Measurements from ENCODE around the gene GSTM5.
"Not testable (repeated sequence)": the region's sequence is repeated elsewhere in the genome, so short reads cannot be mapped to it uniquely, and the experiment has no call there.

The GSTM5 gene

DNA sequence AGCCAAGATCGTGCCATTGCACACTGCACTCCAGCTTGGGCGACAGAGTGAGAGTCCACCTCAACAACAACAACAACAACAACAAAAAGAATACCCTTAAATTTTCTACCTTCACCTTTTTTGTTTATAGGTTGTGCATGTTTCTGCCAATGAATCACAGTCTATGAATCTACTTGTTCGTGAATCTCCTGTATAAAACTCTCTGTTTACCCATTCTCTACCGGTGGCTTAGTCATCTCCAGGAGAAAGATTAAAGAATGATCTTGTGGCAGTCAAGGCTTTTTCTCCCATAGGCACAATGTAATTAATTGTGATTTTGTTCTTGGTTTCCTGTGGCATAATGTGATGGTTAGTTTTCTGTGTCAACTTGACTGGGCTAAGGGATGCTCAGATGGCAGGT, 14.2 kb upstream of the GSTM5 start:
- not testable (repeated sequence) for DNase-seq

DNA sequence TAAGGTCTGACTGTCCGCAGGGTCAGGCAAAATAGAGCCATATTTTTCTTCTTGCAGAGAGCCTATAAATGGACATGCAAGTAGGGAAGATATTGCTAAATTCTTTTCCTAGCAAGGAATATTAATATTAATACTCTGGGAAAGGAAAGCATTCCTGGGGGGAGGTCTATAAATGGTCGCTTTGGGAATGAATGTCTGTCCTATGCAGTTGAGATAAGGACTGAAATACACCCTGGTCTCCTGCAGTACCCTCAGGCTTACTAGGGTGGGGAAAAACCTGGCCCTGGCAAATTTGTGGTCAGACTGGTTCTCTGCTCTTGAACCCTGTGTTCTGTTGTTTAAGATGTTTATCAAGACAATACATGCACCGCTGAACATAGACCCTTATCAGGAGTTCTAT, 9.1 kb upstream of the GSTM5 start:
- DNase-seq = not testable (repeated sequence)

DNA sequence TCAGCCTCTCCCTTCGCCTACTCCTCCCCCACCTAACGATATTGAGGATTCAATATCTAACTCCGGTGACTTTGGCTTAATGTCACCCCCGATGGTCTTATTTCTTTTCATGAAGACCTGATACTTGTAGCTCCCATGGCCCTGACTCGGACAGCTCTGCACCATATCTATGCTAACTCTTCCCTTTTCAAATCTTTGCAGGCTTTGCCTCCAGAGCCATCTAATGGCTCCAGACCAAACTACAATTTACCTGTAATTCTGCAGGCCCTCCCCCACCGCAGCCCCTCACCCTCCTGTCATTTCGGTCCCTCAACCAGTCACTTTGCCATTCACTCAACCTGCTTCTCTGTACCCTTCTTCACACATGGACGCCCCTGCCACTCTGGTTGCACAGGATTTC, 7.9 kb upstream of the GSTM5 start:
- no peak for DNase-seq

DNA sequence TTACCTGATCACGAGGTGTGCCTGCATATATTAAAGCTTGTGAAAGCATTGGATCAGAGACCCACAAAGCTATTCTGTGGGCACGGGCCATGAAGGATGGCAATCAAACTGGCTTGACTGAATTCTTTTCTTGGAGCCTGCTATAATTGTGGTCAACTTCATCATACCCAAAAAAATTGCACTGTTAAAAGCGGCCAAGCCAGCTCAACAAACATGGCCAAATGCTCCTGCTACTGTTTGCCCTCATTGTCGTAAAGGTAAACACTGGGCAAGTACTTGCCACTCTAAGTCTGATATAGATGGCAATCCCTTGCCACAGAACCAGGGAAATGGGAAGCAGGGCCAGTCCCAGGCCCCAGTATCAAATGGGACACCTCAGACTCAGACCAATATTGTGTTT, 6.6 kb upstream of the GSTM5 start:
- DNase-seq = no peak

DNA sequence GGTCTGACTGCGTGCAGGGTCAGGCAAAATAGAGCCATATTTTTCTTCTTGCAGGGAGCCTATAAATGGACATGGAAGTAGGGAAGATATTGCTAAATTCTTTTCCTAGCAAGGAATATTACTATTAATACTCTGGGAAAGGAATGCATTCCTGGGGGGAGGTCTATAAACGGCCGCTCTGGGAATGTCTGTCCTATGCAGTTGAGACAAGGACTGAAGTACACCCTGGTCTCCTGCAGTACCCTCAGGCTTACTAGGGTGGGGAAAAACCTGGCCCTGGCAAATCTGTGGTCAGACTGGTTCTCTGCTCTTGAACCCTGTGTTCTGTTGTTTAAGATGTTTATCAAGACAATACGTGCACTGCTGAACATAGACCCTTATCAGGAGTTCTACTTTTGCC, 3.1 kb upstream of the GSTM5 start:
- not testable (repeated sequence) for DNase-seq

DNA sequence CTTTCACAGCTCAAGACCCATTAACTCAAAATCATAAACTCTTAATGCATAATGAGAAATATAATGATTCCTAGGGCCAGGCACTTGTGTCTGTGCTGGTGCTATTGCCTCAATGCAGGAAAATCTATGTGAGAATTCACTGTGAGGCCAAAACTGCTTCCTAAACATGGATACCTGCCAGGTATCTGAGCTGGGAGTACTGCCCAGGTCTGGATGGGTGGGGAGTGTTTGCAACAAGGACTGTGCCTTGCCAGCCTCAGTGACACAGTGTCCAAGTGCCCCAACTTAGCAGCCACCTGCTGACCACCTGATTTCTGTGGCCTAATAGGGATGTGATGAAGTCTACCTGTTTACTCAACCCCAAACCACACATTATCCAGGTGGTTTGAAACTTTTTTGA, 2.2 kb upstream of the GSTM5 start:
- not testable (repeated sequence) for DNase-seq

DNA sequence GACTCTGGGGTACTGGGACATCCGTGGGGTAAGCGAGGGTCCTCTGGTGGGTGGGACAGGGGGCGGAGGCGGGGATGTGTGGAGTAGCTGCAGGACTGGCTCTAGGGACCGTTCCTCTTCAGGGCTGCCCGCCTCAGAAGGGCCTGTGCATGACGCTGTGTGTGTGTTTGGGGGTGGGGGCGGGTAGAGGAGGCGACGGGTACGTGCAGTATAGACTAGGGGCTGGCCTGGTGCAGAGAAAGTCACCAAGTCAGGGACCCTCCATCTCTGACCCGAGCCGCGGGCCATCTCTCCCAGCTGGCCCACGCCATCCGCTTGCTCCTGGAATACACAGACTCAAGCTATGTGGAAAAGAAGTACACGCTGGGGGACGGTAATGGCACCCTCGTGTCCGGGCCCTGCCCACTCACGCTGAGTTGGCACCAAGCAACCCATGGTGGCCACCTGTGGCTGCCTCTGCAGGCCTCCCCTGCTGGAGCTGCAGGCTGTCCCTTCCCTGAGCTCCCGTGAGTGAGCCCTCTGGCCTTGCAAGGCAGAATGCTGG, 342 bp downstream of the GSTM5 start:
- DNase-seq = no peak

DNA sequence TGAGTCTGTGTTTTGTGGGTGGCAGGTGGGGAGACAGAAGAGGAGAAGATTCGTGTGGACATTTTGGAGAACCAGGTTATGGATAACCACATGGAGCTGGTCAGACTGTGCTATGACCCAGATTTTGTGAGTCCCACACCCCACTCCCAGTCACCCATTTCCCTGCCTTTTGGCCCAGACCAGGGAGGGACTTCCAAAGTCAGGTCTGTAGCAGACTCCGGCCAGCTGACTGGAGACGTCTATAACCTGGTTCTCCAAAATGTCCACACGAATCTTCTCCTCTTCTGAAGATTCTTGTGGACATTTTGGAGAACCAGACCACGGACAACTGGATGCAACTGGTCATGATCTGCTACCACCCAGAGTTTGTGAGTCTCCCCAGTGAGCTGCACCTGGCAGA, 1.6 kb downstream of the GSTM5 start:
- DNase-seq = no peak

DNA sequence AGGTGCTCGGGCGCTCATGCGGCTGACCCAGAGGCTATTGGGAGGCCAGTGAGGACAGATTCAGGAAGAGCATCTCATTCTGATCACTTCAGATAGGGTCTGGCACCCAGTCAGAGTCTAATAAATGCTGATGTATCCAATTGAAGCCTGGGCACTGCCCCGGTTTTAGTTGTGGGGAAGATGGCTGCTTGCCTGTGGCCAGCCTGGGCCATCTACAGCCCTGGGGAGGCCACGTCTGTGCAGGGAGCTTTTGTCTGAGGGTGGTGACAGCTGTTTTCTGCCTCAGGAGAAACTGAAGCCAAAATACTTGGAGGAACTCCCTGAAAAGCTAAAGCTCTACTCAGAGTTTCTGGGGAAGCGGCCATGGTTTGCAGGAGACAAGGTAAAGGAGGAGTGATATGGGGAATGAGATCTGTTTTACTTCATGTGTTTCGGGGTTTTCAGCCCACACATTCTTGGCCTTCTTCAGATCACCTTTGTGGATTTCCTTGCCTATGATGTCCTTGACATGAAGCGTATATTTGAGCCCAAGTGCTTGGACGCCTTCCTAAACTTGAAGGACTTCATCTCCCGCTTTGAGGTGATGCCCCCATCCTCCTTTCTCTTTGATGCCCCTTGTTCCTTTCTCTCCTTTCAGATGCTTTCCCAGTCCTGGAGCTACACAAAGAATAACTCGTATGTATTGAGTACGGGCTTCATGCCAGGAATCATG, 2.8 kb downstream of the GSTM5 start:
- no peak for DNase-seq

DNA sequence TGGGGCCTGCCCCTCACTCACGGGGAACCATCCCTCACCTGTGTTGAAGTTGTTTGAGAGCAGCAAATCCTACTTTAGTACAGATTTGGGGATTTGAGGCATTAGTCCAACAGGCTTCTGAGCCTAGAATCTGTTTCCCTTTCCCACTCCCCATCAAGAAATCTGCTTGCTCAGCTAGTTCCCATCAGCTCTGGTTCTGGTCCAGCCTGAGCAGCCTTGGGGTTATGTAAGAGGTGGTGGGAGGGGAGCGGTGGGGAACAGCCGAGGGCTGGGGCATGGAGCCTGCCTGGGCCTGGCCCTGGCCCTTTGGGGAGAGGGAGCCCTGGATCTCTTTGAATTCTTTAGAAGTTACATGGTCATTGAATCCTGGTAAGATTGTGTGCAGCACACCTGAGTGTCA, 4.1 kb downstream of the GSTM5 start:
- DNase-seq = no peak

DNA sequence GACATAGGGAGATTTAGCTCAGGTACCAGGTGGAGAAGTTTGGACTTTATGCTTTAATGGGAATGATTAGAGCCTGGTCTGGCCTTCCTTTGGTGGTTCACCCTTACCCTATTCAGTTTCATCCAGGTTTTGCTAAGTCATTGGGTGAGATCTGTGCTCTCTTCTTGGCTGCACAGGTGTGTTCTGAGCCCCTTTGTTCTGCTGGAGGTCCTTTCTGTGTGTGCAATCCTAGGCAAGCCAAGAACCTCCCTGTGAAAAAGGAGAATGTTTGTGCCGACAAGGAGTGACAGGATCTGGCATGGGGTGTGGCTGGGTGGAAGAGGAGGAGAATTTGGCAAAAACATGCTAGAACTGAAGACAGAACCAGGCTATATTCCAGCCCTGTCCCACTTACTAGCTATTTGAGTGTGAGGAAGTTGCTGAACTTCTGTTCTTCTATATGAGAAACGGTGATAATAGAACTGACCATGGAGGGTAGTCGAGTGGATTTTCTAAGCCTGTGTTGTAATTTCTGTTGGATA, 4.6 kb downstream of the GSTM5 start:
- DNase-seq = no peak

DNA sequence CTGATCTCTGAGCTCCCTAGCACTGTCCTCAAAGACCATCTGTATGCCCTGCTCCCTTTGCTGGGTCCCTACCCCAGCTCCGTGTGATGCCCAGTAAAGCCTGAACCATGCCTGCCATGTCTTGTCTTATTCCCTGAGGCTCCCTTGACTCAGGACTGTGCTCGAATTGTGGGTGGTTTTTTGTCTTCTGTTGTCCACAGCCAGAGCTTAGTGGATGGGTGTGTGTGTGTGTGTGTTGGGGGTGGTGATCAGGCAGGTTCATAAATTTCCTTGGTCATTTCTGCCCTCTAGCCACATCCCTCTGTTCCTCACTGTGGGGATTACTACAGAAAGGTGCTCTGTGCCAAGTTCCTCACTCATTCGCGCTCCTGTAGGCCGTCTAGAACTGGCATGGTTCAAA, 5.7 kb downstream of the GSTM5 start:
- no peak for DNase-seq

DNA sequence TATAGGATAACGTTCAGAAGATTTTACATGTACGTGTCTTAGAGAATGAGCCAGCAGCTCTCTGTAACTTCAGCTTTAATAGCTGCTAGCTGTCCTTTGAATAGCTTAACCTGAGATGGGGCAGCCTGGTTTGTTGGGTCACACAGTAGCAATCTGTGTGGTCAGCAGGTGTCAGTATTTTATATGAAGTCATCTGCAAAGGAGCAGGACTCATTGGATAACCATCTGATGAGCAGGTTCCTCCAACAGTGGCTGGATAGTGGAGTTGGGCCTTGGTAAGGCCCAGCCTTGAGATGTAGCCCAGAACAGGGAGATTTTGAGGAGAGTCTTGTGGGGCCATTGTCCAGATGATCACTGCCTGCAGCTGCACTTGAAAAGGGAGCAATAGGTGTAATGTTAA, 6.4 kb downstream of the GSTM5 start:
- DNase-seq = no peak

DNA sequence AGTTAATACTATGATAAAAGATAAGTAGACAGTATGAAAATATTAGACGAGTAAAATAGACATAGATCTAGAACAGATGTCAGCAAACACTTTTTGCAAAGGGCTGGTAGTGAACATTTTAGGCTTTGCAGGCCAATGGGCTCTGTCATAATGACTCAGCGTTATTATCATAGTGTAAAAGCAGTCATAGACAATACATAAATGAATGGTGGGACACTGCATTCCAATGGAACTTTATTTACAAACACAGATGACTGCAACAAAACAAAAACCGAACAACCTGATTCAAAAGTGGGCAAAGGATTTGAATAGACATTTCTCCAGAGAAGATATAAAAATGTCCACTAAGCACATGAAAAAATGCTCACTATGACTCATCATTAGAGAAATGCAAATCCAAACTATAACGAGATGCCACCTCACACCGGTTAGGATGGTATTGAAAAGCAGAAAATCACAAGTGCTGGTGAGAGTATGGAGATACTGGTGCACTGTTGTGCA, 7.3 kb downstream of the GSTM5 start:
- DNase-seq = no peak

DNA sequence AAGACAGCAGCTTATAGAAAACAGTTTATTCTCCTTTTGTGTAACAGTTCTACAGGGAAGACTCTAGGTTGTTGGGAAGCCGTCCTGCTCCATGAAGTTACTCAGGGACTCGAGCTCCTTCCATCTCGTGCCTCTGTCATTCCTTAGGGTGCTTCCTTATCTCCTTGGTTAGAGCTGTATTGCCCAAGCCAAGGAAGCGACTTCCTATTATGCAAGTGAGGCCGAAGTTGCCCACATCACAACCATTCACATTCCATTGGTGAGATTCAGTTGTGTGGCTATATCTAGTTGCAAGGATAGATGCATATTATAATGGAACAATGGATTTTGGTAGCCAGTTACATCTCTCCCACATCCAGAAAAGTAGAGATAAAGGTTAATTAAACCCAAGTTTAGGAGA, 9.0 kb downstream of the GSTM5 start:
- DNase-seq = no peak

DNA sequence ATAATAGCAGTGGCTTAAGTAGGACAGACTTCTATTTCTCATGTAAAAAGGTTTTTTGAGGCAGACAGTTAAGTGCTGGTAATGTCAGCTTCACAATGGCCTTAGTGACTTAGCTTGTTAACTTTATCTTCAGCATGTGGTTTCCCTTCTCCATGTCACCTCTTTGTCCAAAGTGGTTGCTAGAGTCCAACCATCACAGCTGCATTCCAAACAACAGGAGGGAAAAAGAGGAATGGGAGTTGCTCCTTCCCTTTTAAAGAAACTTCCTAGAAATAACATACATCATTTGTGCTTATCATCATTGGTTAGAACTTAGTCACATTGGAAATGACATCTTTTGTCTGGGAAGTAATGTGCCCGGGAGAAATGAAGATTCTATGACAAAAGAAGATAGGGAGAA, 9.9 kb downstream of the GSTM5 start:
- DNase-seq = no peak

DNA sequence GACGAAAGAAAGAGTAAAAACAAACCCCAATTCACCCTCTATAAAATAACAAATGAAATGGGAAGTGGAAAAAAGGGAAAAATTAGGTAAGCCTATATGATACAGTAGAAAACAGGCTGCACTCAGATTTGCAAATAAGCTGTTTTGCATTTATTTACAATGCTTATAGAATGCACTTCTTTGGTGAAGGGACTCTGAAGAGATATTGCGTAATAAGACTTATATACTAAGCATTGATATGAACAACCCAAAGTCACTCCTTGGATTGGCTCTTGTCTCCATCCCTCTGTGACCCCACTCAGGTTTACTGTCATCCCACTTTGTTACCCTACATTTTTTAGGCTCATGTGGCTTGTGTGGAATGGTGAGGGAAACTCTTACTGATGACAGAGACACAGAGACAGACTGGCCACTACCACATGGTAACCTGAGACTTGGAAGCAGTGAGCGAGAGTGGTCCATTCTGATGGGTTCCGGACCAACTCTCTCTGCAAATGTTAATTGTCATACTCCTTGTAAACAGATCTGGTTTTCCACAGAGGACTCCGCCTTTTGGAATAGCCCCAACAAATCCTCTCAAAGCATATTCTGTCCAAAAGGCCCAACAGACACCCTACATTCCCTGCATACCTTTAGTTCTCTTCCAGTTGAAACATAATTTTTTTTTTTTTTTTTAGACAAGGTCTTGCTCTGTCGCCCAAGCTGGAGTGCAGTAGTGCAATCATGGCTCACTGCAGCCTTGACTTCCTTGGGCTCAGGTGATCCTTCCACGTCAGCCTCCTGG, 11.0 kb downstream of the GSTM5 start:
- DNase-seq = no peak

DNA sequence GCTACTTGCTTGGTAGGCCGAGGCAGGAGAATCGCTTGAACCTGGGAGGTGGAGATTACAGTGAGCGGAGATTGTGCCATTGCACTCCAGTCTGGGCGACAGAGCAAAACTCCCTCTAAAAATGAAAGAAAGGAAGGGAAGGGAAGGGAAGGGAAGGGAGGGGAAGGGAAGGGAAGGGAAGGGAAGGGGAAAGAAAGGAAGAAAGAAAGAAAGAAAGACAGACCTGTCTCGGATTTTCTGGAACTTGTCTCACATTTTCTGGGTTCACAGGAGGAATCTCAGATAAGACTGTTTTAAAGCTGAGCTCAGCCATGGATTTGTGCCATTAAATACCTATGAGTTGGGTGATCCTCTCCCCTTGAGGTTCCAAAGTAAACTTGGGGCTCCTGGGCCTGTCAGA, 12.9 kb downstream of the GSTM5 start:
- no peak for DNase-seq

DNA sequence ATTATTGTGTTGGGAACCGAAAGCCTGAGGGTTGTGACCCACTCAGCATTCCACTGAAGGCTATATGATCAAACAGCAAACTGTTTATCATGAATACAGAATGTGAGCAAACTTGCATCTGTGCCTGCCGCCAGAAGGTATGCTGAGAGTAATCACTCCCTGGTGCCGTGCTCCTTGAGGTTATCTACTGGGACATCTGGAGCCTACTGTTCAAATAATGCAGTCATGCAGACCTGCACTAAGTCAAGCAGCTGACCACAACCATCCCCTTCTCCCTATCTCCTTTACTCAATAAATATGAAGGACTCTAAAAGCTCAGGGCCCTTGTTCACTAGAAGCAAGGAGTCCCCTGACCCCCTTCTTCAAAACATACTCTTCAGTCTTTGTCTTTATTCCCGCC, 13.5 kb downstream of the GSTM5 start:
- no peak for DNase-seq

DNA sequence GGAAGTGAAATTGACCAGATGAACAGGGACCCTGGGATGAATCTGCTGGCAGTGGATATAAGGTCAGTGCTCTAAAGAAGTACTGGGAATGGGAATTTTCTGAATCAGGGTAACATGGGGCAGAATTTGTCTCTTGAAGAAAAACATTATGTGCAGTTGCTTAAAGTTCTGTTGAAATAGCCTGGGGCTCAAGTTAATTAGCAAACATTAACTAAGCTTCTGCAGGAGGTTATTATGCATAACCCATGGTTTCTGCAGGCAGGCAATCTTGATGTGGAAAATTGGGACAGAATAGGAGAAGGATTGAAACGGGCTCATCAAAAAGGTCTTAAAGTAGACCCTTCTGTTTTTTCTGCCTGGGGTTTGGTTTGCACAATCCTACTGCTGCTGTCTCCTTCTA, 14.0 kb downstream of the GSTM5 start:
- no peak for DNase-seq

DNA sequence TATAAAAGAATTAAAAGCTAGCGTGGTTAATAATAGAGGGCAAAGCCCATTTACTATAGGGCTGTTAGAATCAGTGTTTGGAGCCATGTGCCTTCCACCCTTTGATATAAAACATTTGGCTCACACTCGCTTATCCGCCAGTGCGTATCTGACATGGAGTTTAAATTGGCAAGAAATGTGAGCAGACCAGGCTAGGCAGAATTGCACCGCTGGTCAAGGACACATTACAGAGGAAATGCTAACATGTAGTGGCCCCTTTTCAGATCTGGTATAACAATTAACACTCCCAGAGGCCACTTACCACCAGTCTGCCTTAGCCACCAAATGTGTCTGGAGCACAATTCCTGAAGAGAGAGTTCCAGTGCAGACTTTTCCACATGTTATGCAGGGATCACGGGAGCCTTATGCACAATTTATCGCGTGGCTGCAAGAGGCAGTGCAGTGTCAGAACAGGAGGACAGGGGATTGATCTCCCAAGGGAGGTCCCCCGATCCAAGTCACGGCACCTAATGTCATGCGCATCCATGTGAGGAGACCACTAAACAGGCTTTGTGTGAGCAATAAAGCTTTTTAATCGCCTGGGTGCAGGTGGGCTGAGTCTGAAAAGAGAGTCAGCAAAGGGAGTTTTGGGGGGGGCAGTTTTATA, 14.8 kb downstream of the GSTM5 start:
- no peak for DNase-seq

DNA sequence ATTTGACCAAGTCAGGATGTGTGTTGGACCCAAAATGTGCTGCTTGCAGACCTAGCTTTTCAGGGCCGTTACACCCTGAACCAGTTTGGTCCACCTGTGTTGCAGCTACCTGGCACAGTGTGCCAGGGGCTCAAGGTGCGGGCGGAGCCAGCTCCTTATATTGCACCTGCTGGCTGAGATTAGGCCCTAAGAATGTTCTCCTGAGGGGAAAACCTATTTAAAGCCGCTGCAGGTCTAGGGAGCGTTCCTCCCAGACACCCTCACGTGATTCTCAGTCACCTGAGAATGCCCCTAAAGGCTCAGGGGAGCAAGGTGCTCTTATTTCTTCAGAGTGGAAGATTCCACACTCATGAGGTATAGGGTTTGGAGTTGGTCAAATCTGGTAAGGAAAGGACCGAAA, 16.8 kb downstream of the GSTM5 start:
- no peak for DNase-seq

DNA sequence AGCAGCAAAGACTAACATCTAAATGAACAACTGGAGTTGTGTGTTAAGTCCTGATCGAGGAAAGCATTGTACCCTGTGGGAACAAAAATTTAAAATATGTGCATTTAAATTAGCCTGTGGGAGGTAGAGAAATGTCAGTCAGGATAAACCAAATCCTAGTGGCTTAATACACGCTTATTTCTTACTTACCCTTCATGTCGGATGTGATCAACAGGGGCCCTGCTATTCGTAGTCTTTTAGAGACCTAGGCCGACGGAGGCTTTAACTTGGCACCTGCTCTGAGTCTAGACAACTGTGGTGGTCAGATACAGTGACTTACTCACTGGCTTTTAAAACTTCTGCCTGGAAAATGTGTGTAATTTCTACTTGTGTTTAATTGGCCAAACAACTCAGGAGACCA, 18.6 kb downstream of the GSTM5 start:
- DNase-seq = no peak

Data from CD4-positive, alpha-beta T cell treated with Interleukin-17A for 4 hours (primary cell).